GM21423 (cell line): Measurements from ENCODE around the gene ITGB1BP1.

Experiments
- ATAC-seq: cut with Tn5 transposase; IDR thresholded peaks from one replicate; pipeline ENCODE4 v1.9.1; 2021; ENCODE audit warnings: mild to moderate bottlenecking, moderate library complexity; ENCODE audit not compliant: unreplicated experiment

The ITGB1BP1 gene

DNA sequence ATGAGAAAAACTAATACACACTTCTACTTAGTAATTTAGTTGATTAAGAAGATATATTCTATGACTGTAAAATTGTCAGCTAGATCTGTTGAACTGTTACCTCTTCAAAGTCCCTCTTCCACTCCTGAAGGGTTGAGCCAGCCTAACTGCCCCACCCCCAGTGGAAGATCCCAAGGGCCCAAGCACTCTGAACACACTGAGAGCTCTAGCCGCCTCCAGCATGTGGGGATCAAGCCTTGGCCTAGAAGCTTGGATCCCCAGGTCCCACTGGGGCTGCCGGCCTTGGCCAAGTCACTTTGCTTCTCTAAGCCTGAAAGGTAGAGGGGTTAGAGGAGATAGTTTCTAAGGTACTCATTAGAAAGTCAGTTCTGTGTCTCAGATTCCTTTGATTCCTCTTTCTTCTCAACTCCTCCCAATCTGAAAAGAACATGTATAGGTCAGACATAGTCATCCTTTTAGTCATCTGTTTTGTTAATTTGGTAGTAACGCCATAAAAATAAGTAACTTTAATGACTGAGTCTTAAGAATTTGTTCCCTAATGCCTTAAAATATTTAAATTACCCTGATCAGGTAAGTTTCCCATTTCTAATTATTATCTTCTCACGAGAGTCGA lies 5.7 kb upstream of the ITGB1BP1 start:
- no peak for ATAC-seq

DNA sequence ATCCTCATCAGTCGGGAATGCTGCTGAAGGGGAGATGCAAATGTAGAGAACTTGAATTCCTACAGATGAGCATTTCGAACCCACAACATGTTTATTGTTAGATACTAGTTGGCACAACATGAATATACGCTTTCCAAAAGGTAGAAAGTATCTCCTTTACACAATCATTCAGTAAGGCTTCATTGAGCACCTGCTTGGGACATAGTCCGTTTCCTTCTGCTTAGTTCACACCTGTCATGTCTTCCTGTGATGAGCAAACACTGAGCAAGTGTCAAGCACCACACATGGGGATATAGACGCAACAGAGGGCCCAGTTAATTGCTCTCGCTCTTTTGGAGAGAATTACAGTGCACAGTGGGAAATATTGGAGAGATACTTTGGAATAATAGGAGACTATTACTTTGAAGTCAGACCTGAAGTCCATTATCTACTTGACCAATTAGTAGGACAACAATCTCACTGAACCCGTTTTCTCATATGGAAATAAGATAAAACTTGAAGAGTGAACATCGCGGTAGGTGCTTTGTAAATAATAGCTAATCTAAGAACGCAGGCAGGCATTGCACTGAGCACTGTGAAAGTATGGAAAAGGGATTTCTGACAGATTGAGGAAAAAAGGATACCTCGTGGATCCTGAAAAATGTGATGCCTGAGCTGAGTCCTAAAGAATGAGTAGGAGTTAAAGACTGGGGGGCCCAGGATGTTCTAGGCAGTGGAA lies 1.3 kb upstream of the ITGB1BP1 start:
- ATAC-seq, result no peak

DNA sequence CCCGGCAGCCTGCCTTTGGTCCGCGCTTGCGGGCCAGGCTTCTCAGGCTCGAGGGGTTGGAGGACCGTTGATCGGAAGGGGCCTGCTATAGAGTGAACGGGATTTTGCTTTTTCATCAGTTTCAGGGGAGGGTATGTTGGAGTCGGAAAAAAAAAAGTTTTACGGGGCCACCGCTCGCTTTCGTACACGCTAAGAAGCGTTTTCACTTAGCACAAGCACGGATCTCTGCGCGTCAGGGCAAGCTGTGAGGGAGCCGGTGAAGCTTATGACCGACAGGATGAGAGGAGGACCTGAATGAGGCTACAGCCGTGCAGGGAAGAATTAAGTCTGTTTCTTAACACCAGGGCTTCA lies 569 bp upstream of the ITGB1BP1 start:
- ATAC-seq, result peak; percentile 8

DNA sequence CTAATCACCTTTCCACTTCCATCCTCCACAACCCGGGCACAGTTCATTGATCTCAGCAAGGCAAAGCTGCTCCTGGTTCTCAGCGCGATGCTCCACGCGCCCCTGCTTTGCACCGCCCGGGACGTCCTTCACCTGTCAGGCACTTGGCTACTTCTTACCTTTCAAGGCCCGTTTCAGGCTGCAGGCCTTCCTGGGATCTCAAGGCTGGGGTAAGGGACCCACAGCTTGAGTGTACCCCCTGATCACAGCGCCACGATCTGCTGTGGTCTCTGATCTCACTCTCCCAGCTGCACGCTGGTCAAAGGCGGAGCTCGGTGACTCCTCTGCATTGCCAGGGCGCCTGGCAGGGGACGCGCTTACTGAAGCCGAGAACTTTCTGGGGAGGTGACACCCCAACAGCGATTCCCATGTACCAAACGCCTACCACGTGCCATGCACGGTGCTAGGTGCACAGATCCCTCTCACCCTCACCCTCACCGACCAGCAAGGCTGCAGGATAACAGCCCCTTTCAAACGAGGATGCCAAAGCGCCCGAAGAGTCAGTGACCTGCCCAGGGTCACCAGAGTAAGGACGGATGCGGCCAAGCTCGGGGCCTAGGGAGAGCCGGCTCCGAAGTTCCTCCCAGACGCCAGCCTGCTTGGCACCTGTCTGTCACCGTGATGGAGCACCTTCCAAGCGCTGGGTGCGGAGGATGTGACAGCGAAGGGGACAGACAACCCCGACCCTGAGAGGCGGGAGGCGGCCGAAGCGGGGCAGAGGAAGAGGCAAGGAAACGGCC lies 818 bp downstream of the ITGB1BP1 start:
- ATAC-seq, result peak; percentile 32

DNA sequence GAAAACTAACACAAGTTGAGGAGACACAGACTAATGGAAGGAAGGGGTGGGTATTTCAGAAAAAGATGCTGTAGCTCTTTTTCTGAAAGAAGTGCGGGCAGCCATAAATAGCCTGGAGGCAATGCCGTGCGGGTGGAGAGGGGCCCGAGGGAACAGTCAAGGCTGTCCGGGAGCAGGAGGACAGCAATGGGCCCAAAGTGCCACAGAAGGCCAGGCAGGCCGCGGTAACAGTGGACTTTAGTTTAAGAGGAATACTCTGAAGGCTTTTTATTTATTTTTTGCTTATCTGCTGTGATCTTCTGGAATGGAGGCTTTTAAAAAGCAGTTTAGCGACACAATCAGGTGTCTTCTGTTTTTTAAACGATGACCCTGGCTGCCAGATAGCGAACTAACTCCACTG lies 2.8 kb downstream of the ITGB1BP1 start:
- no peak for ATAC-seq

DNA sequence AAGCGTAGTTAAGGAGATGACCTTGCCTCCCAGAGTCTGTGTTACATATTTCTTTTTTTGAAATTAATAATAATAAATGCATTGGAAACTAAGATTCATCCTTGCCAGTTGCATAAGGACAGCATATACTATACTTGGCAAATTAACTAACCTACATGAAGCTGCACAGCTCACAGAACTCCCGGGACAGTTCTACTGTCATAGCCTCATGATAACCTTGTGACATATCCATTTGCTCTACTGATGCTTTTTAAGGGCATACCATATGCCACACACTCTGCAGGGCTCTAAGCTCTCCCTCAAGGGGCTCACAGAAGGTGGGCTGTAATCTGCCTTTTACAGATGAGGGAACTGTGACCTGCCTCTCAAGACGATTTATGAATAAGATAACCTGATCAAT lies 3.8 kb downstream of the ITGB1BP1 start:
- no peak for ATAC-seq

DNA sequence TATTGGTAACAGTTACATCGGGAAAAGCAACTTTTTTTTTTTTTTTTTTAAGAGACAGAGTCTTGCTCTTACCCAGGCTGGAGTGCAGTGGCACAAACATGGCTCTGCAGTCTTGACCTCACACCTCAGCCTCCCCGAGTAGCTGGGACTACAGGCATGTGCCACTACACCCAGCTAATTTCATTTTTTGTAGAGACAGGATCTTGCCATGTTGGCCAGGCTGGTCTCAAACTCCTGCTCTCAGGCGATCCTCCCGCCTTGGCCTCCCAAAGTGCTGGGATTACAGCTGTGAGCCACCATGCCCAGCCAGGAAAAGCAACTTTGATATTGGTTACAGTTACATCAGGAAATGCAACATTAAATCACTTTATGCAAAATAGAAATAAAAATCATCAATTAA lies 4.6 kb downstream of the ITGB1BP1 start:
- ATAC-seq, result no peak

DNA sequence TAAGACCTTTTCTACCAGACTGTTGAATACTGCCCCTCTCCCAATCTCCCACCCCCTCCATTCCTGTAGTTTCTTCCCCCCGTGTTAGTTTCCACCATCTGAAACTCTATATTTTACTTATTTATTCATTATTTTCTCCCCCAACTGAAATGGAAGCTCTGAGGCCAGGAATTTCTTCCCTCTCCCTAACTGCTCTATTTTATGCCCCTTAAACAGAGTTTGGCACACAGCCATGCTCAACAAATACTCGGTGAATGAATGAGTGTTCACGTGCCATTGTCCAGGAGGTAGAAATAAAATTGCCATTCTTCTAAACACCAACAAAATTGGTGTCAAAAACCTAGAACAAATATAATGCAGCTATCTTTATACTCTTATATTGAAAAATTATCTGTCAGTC lies 5.6 kb downstream of the ITGB1BP1 start:
- no peak for ATAC-seq

DNA sequence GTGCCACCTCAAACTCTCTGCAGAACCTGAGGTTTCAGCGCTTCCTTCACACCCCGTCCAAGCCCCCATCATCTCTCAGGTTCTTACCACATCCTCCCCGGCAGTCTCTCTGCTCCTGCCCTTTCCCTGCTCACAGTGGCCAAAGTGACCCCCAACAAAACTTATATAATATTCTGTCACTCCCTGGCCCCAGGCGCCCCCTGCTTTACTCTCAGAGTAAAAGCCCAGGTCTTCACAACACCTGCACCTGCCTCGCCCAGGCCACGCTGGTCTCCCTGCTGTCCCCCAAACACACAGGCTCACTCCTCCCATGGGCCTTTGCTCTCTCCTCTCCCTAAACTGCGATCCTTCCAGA lies 6.4 kb downstream of the ITGB1BP1 start:
- ATAC-seq, result no peak

DNA sequence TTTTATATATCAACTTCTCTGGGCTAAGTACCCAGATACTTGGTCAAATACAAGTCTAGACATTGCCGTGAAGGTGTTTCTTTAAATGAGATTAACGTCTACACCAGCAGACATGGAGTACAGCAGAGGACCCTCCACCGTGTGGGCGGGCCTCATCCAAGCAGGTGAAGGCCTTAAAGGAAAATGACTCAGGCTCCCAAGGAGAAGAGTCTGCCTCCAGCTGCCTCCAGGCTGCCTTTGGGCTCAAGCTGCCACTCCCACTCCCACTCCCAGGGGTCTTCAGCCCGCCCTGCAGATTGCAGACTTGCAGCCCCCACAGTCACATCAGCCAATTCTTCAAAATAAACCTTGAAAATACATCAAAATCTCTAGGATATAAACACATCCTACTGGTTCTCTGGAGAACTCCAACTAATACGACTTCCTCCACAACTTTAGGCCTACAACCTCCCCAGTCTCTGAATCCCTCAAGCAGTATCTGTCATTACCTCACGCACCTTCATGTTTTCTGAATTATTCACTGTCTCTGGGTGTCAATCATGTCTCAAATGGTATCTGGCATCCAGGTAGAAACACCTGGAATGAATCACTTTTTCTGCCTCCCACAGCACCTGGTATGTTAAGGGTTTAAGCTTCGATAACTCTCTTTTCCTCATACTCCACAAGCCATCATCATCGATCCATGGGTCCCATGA lies 6.9 kb downstream of the ITGB1BP1 start:
- no peak for ATAC-seq

DNA sequence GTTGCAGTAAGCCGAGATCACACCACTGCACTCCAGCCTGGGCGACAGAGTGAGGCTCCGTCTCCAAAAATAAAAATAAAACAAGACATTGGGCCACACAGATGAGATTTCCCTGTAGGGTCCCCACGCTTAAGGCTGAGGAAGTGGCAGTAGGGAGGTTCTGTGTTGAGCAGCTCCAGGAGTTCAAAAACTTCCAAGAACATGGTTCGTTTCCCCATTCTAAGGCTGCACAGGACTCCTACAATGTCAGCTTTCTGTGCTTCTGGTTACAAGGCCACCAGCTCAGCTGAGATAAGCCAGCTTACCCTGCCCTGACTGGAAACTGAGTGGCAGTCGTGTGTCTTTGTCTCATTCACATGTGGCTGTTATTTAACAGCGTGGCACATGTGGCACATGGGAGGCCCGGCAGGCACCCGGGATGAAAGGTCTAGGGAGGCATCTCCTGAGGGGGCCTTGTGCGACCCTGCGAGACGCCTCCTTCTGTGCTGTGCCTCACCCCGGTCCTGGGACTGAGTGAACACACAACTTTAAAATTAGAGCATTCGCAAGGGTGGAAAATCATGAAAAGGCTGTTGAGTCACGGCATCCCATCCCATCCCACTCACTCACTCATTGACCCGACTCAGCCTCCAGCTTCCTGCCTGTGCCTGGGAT lies 7.7 kb downstream of the ITGB1BP1 start:
- ATAC-seq, result no peak

DNA sequence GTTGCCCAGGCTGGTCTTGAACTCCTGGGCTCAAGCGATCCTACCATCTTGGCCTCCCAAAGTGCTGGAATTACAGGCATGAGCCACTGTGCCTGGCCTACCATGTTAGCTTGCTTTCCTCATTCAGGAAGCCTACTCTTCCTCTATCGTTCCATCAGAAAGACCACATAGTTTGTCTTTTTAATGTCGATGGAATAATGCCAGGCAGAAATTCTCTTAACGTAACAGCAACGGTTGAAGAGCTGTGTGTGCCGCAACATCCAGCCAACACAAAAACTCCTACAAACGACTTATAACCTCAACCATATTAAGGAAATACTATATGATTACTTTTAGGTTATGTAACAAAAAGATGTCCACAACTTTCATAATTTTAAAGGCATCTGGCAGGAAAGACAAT lies 10.5 kb downstream of the ITGB1BP1 start:
- ATAC-seq, result no peak

DNA sequence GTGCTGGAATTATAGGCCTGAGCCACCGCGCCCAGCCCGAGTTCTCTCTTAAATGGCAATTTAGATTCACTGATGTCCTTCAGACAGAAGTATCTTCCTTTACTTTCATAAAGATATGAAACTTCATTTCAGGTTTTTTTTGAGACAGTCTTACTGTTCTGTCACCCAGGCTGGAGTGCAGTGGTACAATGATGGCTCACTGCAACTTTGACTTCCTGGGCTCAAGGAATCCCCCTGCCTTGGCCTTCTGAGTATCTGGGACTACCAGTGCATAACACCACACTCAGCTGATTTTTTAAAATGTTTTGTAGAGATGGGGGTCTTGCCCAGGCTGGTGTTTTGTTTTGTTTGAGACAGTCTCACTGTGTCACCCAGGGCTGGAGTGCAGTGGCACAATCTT lies 13.2 kb downstream of the ITGB1BP1 start:
- ATAC-seq, result peak; percentile 92

DNA sequence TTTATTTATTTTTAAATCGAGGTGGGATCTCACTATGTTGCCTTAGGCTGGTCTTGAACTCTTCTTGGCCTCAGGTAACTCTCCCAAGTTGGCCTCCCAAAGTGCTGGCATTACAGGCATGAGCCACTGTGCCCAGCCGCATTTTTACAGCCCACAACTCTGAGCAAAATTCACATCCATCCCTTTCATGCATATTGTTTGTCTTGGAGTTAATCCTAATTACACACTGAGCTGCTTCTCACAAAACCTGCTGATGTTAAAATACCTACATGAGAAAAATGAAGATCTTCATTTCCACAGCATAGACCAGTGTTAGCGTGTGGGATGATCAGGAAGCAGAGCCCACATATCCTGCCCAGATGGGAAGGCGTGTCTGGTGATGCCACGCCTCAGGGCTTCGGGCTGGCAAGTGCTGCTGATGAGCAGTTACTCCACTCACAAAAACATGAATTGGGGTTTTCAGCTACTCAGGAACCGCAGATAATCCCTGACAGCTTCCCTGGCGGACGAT lies 14.6 kb downstream of the ITGB1BP1 start:
- no peak for ATAC-seq

DNA sequence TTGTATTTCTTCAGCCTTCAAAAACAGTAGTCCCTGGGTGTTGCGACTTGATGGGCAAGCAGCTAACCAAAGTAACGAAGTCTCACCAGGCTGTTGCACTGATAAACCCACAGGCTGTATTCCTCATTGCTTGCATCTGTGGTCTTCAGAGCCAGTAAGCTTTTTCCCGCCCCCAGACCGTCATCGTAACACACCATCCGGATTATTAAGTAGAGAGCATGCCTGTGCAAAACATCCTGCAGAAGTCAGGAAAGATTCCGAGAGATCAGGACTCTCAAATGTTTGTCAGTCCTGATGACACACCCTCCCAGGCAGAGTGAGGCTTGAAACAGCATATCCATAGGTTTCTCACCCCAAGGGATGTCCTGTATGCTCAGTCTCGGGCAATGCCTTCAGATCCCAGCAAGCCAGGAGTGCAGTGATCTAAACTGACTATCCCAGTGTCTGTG lies 15.9 kb downstream of the ITGB1BP1 start:
- no peak for ATAC-seq

DNA sequence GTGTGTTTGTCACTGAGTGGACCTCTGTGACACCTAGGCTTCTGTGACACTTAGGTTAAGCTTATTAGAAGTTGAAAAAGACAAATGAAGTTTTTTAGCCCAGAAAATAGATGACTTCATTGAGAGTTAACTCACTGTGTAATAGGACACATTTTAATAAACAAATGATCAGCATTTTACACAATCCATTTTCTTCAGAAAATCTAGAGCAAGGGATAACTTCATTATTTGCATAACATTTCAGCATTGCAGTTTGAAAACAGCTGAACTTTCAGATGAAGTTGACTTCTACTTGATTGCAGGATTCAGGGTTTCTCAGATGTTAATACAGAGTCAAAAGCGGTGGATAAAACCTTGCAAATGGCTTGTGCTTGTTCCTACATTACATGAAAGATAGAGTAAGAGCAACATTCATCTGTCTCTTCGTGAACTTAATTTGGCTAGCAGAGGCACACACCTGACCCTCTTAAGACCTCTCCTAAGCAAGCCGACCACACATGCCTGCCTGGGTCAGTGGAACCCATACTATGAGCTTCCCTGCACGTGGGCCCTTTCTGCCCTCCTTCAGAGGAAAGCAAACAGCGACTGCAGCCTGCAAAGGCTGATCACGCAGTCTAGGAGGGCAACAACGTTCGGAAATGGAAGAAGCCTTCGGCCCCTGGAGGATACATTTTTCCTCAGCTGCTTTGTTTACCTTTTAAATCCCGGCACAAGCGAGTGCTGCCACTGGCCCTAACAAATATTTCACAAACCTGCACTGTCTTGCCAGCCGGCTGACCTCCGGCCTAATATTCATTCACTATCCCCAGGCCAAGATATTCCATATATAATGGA lies 16.6 kb downstream of the ITGB1BP1 start:
- no peak for ATAC-seq

DNA sequence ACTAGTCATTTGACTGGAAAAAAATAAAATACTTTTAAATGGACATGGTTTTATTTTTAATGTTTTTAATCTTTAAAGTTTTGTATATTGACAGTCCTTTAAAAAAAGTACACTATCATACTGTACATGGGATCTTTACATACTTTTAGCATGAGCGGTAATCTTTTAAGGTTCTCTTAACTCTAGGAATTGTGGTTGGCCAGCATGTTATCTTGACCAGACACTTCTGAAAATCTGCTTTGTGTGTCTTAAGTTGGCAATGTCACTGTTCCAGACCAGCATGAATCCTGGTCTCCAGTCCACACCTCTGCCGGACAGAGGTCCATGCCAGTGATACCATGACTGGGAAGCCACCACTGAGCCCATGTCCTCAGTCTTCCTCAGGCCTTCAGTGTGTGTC lies 17.7 kb downstream of the ITGB1BP1 start:
- ATAC-seq, result no peak

DNA sequence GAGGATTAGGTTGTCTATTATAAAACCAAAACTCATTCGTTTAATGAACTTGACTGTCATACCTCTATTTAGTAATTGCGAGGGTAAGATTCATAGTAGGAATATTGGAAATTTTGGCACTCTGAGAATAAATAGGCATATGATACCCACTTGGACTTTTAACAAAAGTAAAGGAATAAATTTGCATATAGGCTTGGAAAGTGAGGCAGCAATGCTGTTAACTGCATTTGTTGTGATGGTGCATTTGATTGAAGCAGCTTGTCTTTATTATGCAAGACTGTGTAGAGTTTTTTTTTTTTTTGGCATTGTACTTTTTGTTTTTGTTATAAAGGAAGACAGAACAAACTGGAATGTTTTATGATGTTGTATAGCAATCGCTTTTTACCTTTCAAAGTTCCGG lies 18.9 kb downstream of the ITGB1BP1 start:
- no peak for ATAC-seq

DNA sequence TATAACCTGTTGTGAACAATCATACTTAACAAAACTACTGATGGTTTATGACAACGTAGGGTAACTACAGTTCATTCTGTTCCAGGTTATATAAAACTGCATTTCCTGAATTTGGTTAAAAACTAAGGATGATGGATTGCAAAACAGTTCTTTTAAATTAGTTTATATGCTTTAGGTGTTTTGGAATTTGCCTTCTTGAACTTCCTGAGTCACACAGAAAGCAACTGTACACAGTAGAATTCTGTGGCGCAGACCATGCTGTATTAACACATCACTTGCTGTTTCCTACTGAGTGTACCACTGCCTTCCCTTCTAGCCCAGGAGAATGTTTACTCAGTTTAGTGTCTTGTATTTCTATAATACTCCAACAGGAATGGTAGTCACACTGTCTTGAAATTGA lies 19.4 kb downstream of the ITGB1BP1 start:
- ATAC-seq, result no peak
